ENCODE results near the gene SLC8A1.

DNA sequence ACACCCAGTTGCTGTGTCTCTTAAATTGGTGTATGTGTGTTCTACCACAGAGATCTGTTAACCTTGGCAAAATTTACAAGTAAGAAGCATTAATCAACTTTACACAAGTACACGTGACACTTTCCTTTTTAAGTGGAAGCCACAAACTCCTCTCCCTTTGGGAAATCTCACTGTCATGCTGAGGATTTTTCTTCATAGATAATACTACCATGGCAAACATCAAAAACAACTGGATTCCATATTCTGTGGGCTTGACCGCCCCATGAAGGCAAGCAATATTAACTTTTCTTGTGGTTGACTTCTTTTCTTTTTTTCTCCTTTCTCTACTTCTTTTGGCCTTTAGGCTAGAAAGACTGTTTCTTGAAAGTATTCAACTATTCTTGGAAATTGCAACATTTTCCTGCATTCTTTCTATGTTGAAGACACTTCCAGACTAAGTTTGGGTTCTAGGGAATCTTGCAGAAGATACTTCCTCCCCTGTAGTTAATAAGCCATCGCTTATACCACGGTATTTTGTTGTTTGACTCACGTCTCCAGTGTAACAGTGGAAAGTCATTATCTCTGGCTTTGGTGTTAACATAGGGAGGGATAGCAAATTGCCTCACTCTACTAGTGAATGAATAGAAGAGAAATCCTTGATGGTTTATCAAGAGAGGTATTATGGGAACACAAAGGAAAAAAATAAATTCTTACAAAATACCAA is 79.5 kb downstream of the SLC8A1 start:
- TF ChIP-seq, protein P1, sequence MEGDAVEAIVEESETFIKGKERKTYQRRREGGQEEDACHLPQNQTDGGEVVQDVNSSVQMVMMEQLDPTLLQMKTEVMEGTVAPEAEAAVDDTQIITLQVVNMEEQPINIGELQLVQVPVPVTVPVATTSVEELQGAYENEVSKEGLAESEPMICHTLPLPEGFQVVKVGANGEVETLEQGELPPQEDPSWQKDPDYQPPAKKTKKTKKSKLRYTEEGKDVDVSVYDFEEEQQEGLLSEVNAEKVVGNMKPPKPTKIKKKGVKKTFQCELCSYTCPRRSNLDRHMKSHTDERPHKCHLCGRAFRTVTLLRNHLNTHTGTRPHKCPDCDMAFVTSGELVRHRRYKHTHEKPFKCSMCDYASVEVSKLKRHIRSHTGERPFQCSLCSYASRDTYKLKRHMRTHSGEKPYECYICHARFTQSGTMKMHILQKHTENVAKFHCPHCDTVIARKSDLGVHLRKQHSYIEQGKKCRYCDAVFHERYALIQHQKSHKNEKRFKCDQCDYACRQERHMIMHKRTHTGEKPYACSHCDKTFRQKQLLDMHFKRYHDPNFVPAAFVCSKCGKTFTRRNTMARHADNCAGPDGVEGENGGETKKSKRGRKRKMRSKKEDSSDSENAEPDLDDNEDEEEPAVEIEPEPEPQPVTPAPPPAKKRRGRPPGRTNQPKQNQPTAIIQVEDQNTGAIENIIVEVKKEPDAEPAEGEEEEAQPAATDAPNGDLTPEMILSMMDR (IDR thresholded peaks at IDR 0.05): no peak
- no peak for TF ChIP-seq POLR2AphosphoS5 (IDR thresholded peaks at IDR 0.05)

All from breast epithelium (tissue), 3 donors.